ENCODE data around the gene RBM11. TPM values are rescaled to one million over a fixed set of nuclear protein-coding genes. Genes with fewer than 3 reads are reported as not detected.

Gene RBM11
- total and polyA plus RNA-seq, 9 of the 15 experiments (the other 6 are each of a cell fraction or from before 2014, with no cell fraction given): 0.98 to 5.3 (median 2.9) TPM

DNA sequence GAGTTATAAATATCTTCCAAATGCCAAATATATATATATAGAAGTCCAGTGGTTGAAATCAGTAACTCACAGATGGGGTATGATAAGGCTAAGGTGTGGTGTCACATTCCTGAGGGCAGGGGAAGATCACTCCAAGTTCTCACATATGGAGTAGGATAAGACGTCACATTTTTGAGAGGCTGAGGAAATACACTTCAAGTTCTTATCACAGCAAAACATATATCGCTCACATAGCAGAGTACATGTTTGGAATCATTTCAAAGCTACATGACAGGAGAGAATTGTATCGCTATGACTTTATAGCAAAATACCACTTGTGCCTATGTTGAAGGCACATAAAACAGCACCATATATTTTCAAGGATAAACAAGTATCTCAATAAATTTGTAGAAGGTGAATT lies 55.1 kb downstream of the RBM11 start (continued):
- TF ChIP-seq, protein P1, sequence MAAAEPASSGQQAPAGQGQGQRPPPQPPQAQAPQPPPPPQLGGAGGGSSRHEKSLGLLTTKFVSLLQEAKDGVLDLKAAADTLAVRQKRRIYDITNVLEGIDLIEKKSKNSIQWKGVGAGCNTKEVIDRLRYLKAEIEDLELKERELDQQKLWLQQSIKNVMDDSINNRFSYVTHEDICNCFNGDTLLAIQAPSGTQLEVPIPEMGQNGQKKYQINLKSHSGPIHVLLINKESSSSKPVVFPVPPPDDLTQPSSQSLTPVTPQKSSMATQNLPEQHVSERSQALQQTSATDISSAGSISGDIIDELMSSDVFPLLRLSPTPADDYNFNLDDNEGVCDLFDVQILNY (CRISPR knock-in tag; IDR thresholded peaks at IDR 0.05): no peak
- TF ChIP-seq PHF21A (IDR thresholded peaks at IDR 0.05; ENCODE audit: borderline replicate concordance, low read depth) (no peak), DMBX1 (CRISPR knock-in tag; IDR thresholded peaks at IDR 0.05; ENCODE audit: borderline replicate concordance) (no peak), NEUROD1 (IDR thresholded peaks at IDR 0.05; ENCODE audit: borderline replicate concordance, low read depth, low read length, partially characterized antibody) (no peak), FOXA1 (IDR thresholded peaks at IDR 0.05; ENCODE audit: borderline replicate concordance) (no peak), NCOA1 (IDR thresholded peaks at IDR 0.05; ENCODE audit: low read depth) (no peak), ZEB2 (IDR thresholded peaks at IDR 0.05) (peak; percentile 78), XRCC5 (IDR thresholded peaks at IDR 0.05; ENCODE audit: low read depth, low read length) (no peak), PHB2 (IDR thresholded peaks at IDR 0.05; ENCODE audit: low read depth) (peak; percentile 47; the same call in 1 of the 2 replicates), RHOXF2B (CRISPR knock-in tag; conservative IDR thresholded peaks at IDR 0.05) (no peak), PTBP1 (IDR thresholded peaks at IDR 0.05; ENCODE audit: low read depth, low read length) (no peak), ADNP (tag; IDR thresholded peaks at IDR 0.05) (no peak), HNRNPLL (IDR thresholded peaks at IDR 0.05; ENCODE audit: low read depth, low read length, poor library complexity, severe bottlenecking) (no peak), CREB1 (IDR thresholded peaks at IDR 0.05) (peak; percentile 48; the same call in 1 of the 2 replicates), CREB1 (CRISPR knock-in tag; IDR thresholded peaks at IDR 0.05) (no peak)
- TF ChIP-seq, protein P2, sequence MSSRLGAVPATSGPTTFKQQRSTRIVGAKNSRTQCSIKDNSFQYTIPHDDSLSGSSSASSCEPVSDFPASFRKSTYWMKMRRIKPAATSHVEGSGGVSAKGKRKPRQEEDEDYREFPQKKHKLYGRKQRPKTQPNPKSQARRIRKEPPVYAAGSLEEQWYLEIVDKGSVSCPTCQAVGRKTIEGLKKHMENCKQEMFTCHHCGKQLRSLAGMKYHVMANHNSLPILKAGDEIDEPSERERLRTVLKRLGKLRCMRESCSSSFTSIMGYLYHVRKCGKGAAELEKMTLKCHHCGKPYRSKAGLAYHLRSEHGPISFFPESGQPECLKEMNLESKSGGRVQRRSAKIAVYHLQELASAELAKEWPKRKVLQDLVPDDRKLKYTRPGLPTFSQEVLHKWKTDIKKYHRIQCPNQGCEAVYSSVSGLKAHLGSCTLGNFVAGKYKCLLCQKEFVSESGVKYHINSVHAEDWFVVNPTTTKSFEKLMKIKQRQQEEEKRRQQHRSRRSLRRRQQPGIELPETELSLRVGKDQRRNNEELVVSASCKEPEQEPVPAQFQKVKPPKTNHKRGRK (tag; IDR thresholded peaks at IDR 0.05): no peak
- TF ChIP-seq, protein P3, sequence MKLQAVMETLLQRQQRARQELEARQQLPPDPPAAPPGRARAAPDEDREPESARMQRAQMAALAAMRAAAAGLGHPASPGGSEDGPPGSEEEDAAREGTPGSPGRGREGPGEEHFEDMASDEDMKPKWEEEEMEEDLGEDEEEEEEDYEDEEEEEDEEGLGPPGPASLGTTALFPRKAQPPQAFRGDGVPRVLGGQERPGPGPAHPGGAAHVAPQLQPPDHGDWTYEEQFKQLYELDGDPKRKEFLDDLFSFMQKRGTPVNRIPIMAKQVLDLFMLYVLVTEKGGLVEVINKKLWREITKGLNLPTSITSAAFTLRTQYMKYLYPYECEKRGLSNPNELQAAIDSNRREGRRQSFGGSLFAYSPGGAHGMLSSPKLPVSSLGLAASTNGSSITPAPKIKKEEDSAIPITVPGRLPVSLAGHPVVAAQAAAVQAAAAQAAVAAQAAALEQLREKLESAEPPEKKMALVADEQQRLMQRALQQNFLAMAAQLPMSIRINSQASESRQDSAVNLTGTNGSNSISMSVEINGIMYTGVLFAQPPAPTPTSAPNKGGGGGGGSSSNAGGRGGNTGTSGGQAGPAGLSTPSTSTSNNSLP (IDR thresholded peaks at IDR 0.05; ENCODE audit: borderline replicate concordance, low read depth, low read length): peak; percentile 46; the same call in 1 of the 2 replicates
- TF ChIP-seq, protein P4, sequence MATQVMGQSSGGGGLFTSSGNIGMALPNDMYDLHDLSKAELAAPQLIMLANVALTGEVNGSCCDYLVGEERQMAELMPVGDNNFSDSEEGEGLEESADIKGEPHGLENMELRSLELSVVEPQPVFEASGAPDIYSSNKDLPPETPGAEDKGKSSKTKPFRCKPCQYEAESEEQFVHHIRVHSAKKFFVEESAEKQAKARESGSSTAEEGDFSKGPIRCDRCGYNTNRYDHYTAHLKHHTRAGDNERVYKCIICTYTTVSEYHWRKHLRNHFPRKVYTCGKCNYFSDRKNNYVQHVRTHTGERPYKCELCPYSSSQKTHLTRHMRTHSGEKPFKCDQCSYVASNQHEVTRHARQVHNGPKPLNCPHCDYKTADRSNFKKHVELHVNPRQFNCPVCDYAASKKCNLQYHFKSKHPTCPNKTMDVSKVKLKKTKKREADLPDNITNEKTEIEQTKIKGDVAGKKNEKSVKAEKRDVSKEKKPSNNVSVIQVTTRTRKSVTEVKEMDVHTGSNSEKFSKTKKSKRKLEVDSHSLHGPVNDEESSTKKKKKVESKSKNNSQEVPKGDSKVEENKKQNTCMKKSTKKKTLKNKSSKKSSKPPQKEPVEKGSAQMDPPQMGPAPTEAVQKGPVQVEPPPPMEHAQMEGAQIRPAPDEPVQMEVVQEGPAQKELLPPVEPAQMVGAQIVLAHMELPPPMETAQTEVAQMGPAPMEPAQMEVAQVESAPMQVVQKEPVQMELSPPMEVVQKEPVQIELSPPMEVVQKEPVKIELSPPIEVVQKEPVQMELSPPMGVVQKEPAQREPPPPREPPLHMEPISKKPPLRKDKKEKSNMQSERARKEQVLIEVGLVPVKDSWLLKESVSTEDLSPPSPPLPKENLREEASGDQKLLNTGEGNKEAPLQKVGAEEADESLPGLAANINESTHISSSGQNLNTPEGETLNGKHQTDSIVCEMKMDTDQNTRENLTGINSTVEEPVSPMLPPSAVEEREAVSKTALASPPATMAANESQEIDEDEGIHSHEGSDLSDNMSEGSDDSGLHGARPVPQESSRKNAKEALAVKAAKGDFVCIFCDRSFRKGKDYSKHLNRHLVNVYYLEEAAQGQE (IDR thresholded peaks at IDR 0.05; ENCODE audit: borderline replicate concordance): no peak
- TF ChIP-seq, protein P4 (CRISPR knock-in tag; IDR thresholded peaks at IDR 0.05; ENCODE audit: low read depth): no peak

Data from K562 (cell line).